Eye (tissue), 1 donor: ENCODE results near the gene NAP1L5.

Experiments
- DNase-seq: peaks from one replicate; pipeline ENCODE4 v3.0.0-alpha.2; 2015

NAP1L5 gene

DNA sequence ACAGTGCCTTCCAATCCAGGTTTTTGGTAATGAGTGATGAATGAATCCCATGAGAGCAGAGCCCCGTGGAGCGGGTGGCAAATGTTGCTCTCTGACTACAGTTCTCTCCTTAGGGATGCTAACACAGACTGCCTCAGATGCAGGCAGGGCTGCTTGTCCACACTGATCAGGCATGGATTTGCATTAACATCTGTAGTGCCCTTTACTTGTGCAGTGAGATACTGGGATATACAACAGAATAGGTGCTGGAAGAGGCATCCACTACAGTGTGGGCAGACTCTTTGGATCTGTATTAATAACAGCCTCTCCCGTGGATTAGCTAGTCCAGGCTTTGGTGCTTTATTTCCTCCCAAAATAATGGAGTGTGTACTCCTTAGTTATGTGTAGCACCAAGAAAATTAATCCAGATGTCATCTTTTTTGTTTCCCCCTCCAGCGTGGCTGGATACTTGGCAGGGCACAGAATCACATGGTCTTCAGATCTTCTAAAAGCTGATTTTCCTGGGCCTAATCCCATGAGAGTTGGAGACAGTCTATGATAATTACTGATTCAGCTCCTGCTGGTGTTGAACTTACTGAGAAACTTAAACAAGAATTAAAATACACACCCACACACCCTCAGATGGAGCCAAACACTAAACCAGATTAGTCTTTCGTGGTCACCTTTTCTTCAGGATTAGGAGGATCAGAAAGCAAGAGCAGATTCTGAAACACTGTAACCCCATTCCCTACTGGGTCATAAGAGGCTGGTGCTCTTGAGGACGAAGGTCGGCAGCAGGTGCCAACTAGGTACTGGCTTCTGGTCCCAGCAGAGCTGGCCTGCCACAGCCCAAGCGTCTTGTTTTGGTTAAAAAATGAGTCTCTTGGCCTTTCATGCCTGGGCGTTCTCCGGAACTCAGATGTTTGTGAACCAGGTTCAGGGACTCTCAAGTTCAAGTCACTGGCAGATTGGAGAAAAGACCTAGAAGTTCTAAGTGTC is 23.1 kb upstream of the NAP1L5 start:
- no peak for DNase-seq

DNA sequence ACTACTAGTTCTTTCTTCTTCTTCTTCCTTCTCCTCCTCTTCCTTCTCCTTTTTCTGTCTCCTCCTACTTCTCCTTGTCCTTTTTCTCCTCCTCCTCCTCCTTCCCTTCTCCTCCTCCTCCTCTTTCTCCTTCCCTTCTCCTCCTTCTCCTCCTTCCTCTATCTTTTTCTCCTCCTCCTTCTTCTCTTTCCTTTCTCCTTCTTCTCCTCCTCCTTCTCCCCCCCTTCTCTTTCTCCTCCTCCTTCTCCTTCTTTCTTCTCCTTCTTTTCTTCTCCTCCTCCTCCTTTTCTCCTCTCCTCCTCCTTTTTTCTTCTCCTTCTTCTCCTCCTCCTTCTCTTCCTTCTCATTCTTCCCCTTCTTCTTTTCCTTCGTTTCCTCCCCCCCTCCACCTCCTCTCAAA is 21.8 kb upstream of the NAP1L5 start:
- no peak for DNase-seq

DNA sequence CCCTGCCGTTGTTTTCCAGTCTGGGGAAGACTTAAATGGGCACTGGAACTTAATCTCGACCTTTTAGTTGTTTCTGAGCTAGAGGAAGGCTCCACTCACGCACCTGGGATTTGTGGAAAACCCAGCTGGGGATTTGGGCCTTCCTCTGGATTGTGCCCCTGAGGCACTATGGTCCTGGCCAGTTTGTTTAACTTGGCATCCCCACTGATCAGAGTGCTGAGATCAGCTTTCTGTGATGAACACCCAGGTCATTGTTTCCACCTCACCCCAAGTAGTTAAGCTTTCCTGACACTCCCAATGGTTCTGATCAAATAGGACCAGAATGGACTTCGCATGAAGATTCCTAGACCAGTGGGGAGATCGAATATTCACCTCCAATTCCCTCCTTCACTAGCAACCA is 20.5 kb upstream of the NAP1L5 start:
- DNase-seq: no peak

DNA sequence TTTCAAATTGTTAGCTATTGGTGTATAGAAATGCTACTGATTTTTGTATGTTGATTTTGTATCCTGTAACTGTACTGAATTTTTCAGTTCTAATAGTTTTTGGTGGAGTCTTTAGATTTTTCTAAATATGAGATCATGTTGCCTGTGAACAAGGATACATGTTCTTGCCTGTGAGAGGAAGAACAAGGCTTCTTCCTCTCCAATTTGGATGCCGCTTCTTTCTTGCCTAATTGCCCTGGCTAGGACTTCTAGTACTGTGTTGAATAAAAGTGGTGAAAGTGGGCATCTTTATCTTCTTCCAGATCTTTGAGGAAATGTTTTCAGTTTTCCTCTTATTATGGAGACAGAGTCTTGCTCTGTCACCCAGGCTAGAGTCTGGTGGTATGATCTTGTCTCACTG is 16.2 kb upstream of the NAP1L5 start:
- DNase-seq: no peak

DNA sequence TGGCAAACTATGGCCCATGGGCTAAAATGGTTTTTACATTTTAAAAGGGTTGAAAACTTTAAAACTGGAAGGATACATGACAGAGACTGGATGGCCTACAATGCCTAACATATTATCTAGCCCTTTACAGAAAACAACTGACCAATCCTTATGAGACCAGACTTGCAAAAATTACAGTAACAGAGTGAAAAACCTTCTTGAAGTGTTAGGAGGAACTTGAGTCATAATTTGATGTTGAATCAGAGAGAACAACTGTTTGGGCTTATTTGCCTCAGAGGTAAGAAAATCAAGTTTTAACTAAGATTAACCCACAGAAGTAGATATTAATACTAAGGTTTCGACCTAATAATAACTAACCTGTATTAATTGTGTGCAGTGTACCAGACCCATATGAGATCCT is 12.4 kb upstream of the NAP1L5 start:
- no peak for DNase-seq

DNA sequence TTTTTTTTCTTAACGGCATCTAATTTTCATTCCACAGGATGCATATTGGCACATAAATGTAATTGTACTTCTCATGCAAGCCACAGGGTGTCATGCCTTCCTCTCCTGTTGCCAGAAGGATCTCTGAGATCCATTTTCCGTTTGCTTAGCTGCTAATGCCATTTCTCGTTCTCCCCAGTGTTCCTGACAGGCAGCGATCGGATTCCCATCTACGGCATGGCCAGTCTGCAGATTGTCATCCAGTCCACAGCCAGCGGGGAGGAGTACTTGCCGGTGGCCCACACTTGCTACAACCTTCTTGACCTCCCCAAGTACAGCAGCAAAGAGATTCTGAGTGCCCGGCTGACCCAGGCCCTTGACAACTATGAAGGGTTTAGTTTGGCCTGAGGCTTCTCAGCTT is 8.9 kb upstream of the NAP1L5 start:
- peak; percentile 69 for DNase-seq

DNA sequence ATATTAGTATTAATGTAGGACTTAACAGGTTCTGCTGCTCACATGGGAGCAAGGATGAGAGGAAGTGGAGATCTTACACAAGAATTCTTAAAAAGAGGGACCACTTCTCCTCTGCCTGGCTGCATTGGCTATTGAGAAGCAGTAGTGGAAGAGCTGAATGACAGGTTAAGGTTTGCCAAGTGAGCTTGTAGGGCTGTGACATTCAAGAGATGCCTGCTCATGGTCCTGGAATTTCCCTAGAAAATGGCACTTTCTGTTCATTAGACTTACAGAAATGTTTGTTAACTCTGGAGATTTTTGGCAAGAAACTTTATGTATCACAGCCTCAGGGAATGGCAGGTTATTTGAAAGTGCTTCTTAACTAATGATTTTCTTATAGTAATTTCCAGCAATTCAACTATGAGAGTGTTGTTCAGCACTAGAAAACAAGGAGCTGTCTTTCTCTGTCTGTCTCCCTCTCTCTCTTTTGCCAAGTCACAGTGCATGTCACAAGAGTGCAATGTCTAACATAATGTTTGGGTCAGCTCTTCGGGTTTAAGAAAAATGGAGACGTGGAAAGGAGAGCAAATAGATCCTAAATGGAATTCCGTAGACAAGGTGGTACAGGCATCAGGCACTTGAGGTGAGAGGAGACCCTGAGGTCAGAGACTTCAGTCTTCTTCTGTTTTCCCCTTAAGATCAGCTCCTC is 8.3 kb upstream of the NAP1L5 start:
- no peak for DNase-seq

DNA sequence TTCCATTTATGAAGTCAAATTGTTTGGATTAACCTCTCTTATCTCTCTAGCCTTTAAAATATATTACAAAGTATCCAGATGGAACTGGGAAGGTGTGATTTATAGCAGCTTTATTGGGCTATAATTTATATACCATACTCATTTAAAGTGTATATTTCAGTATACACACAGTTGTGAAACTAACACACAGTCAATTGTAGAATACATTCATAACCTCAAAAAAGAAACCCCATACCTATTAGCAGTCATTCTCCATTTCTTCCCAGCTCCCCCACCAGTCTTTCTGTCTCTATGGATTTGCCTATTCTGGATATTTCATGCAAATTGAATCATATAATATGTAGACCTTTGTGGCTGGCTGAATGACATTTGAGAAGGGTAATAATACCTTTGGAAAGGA is 7.6 kb upstream of the NAP1L5 start:
- no peak for DNase-seq

DNA sequence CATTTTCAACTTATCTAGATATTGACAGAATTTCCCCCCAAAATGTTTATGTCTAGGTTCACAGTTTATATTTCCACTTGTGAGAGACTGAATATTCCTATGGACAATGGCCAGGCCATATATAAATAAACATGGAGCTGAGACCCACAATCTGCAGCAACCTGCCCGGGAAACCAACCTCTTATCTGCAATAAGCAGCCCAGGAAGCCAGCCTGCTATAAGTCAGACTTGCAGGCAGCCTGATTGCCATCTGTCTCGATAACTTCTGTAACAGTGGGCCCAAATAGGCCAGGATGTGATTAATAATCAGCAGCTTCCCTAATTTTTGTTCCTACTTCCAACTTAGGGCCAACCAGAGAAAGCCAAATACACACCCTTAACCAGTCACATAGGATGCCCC is 5.2 kb upstream of the NAP1L5 start:
- no peak for DNase-seq

DNA sequence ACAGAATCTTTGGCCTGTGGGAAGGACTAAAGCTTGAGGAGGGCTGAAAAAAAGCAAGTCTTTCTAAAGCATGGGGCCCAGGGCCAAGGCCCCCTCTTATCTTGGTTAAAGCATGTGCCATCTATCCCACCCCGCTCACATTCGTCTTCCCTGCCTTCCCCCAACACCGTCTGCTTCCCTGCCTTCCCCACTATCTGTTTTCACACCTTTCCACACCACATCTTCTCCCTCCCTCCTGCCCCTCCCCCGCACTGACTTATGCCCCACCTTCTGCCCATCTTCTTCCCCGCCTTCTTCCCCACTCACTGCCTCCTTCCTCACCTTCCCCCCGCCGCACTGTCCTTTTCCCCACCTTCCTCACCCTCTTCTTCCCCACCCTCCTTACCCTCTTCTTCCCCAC is 890 bp upstream of the NAP1L5 start:
- DNase-seq: no peak

DNA sequence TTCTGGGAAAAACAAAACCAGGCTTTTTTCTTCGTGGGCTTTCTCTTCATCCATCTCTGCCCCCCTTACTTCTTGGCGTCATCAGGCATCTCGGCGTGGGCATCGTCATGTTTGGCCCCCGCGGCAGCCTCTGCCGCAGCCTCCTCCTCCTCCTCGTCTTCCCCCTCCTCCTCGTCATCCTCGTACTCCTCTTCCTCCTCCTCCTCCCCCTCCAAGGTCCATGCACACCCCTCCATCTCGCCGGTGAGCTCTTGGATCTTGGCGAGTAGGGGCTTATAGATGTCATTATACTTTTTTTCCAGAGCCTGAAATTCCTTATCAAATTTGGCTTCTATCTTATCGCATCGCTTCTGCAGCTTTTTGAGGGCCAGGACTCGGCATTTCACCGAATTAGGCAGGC is 488 bp downstream of the NAP1L5 start:
- no peak for DNase-seq

DNA sequence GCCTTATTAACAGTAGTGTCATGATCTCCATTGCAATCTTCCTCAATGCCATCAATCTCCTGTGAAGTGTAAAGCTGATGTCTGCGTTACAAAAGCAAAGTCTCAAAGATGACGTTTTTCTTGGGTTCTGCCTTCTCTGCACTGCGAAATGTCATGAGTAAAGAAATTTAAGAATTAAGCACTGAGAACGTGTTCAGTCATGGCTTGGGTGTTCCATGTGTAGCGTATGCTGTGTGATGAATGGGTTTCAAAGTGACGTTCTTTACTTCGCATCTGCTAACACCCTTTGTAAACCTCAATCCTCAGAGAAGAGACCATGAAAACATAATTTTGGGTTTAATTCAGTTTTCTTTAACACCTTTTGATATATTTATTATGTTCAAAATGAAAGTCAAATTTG is 999 bp downstream of the NAP1L5 start:
- DNase-seq: peak; percentile 44

DNA sequence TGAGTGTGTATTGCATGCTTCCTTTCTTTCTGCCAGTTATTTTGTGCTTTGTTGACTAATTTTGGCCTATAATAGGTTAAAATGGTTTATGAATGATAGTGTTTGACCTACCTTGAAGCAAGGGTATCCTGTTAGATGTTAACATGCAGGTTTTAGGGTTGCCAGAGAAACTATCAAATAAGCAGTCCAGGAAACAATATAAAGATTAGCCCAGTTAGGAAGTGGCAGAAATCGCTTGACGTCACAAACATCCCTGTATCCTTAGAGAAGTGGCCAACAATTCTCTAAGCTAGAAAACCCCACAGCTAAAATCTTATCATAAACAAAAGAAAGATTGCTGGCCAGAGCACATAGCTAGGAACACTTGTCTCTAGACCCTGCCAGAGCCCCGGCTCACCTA is 3.8 kb downstream of the NAP1L5 start:
- DNase-seq: no peak

DNA sequence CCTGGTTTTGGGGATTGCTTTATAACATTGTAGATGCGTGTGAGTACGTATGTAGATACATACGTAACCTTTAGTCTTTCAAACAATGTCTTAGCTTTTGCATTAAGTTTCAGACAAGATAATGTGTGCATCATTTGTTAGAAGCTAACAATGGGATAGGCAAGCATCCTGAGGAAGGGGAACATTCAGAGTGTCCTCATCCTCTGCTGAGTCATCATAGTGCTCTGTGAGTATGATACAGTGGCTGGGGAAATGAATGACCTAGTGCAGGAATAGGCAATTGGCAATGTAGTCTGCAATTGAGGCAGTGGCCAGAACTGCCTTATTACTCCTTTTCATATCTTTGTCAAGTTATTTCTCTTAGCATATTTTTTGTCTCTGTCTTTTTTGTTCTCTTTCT is 7.3 kb downstream of the NAP1L5 start:
- no peak for DNase-seq

DNA sequence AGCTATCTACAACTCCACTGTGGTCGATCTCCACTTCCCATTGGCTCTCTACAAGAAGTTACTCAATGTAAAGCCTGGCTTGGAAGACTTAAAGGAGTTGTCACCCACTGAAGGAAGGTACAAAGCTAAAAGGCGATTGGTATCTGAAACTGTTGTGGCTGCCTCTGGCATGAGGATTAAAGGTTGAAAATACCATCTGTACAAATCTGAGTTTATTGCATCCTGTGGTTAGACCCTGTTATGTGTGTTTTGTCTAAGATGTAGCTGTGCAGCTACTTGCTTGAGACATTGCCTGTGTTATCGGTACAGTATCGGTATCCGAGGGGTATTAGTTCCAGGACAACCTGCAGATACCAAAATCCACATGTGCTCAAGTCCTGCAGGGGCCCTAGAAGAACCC is 16.4 kb downstream of the NAP1L5 start:
- DNase-seq: no peak

DNA sequence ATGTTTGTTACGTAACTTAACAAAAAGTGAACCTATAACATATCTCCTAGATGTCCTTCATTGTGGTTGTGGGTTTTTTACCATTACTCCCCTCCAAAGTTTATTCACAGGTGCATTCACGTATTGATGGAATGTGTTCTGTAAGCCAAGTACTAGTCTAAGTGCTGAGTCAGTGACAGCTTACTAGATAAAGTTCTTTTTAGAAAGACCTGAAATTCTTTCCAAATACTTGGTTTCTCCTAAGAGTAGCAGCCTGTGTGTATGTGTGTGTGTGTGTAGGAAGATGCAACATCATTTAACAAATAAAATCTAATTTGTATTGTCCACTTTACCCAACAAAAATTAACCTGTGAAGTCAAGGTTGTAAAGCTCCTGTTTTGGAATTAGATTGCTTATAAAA is 22.1 kb downstream of the NAP1L5 start:
- DNase-seq: no peak

DNA sequence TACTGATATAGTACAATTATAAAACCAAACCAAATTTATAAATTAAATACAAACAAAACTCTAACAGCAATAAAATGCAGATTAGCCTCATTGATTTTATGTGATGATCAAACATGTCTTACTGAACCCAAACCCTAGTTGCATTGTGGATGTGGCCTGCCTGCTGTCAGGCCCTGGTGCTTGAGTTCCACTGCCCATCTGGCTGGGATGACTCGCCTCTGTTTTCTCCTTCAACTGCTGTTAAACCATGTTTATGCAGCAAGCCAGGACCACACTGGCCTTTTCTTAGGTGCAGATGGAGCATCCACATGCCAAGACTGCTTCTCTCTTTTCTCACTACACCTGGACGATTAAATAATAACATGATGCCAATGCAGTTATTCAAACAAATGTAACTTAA is 22.6 kb downstream of the NAP1L5 start:
- DNase-seq: no peak

DNA sequence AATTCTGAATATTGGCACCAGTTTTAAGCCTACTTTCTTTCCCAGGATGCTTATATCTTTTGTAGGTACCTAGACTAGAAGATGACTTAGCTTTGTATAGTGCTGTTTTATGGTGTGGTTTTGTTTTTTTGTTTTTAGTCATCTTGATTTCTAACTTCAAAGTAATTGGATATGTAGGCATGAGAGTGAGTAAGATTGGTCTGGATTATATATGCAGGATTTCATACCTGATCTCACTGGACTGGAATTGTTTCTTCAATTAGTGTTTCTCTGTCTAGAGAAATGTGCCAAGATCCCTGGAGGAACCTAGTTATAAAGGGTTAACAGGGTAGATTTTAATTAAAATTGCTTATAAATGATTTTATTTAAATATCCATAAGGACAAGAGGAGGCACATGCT is 23.1 kb downstream of the NAP1L5 start:
- no peak for DNase-seq

DNA sequence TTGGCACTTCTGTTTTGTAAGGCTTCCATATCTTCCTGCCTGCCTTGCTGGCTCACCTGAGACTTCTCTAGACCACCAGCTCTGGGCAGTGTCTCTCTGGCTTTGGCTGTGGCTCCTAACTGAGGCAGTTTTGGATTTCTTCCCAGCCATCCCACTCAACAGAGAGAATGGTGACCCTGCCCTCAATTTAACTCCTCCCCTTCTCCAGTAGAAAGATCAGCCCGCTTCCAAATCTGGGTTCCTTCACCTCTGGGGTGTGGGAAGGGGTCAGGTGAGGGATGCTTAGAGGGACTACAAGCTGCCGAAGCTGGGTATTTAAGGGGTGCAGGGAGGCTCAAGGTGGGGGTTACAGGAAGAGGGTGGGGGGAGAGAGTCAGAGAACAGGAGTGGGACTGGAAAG is 23.7 kb downstream of the NAP1L5 start:
- no peak for DNase-seq

DNA sequence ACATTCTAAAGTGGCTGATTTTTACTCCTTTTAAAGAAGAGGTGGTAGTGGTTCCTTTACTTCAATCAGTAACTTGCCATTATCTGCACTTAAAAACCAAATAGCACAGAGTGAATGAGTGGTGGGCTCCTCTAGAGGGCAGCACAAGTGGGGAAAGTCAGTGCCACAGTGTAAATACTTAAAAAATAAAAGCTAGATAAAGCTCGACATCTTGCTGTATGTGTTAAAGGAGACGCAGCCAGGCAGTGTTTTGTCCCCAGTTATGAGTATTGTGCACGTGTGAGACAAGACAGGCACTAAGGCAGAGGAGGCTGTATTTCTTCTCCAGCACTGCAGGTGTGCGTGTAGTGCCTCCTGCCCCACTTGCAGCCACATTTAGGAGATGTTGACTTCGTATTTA is 24.6 kb downstream of the NAP1L5 start:
- peak; percentile 54 for DNase-seq

DNA sequence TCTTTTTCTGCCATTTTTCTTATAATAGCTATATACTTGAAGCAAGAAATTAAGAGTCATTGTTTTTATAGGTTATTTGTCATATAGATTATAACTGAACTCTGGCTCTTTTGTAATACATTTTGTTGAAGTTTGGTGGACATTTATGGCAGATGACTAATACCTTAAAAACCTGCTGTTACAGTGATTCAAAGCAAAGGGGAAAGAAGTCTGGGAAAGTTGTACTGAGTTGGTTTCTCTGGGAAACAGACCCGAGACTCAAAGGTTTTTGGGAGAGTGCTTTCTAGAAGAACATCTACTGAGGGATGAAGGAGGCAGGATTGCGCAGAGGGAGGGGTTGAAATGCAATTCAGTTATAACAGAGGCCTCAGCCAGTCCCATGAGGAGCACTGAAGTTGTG is 35.9 kb downstream of the NAP1L5 start:
- no peak for DNase-seq

DNA sequence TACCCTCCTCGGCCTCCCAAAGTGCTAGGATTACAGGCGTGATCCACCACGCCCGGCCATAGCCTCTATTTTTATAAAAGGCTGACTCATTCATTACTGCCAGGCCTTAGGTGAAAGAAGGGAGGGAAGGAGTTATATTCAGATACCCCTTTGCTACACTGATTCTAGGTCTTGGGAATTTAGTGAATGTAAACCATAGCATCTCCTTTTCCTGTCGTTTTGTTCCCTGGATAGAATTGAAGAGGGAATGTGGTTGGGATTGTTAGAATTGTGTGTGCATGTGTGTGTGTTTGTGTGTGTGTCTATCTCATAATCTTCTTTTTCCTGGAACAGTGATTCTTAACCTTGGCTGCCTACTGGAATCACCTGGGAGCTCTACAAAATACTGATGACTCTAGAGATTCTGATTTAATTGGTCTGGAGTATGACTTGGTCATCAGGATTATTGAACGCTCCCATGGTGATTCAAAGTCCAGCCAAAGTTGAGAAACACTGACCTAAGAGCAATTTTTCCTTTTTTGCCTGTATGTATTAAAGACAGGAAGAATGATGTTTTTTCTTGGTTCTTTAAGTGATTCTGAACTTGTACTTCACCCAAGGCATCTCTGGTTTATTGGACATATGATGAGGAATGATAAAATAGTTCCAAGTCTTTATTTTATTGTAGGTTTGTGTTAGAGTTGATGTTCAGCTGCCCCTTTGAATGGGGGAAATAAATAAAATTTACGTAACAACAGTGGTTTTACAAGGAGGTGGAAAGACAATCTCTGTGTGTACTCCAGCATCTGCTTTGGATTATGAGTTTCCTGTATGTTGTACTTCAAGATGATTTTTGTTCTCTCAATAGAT is 37.0 kb downstream of the NAP1L5 start:
- DNase-seq: no peak

DNA sequence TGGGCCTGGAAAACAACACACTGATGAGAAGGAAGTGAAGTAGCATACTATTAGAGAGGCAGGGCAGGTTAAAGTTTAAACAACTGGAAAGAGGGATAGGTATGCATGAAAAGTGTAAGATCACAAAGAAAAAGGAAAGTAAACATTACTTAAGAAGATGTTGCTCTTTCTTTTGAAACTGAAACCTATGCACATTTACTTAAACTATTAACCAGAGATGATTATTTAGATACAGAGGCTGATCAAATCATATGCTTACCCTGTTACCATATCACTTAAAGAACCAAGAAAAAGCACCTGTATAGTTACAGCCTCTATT is 37.8 kb downstream of the NAP1L5 start:
- no peak for DNase-seq
